RPMI7951 (cell line): ENCODE results near the gene LRP1B. TPM values are rescaled to one million over a fixed set of nuclear protein-coding genes. Genes with fewer than 3 reads are reported as not detected.

ENCODE experiments used
- DNase-seq: peaks from one replicate; pipeline ENCODE4 v3.0.0-alpha.2; 2012; ENCODE audit warnings: low read depth
- total RNA-seq: library from RNA; depleted of rRNA; stranded (reverse); fragments of >200 nt; shearing (Covaris generic); gene quantifications from 2 replicates; pipeline ENCODE4 v1.2.3, GENCODE V29; 2014

Gene LRP1B
- total RNA-seq, 1 experiment from 2014 or later, result not detected

DNA sequence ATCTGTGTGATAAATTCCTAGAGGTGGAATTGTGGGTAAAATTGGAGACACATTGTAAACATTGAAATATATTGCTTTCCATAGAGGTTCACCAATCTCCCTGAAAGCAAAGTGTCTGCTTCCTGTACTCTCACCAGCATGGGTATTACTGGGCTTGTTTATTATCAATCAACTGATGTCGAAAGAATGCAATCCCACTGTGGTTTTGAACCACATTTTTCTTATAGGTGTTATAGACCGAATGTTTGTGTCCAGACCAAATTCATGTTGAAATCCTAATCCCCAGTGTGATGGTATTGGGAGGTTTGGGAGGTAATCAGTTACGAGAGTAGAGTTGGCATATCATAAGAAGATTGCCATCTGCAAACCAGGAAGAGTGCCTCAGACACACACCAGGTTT lies 1212.4 kb downstream of the LRP1B start:
- DNase-seq, result no peak

DNA sequence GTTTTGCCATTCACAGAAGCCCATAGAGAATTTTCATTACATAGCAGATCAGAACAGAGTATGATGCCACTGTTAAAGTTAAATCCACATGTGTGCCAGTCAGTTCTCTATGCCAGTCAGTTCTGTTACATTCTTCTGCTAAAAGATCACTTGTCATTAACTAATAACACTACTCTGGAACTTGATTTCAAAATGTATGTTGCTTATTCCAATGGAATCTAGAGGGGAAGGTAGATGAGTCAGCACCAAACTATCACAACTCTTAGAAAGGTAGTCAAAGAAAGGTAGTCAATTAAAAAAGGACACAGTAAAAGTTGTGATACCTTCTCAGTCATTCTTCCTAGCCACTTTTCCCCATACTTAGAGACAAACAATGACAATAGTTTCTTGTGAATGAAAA lies 1214.4 kb downstream of the LRP1B start:
- no peak for DNase-seq

DNA sequence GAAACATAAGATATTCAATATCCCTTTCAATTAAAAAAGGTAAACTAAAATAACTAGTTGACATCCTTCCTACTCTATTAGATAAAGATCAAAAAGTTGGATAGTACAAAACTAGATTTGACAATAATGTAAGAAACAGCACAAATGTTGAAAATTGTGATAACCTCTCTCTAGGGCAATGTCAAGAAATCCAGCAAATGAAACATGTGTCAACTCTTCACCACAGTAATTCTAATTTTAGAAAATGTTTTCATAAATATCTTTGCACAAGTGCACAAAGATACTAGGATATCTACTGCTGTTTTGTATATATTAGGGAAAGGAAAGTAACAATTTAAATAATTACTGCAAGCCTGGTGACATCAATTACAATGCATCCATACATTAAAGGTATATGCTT lies 1220.1 kb downstream of the LRP1B start:
- DNase-seq, result no peak

DNA sequence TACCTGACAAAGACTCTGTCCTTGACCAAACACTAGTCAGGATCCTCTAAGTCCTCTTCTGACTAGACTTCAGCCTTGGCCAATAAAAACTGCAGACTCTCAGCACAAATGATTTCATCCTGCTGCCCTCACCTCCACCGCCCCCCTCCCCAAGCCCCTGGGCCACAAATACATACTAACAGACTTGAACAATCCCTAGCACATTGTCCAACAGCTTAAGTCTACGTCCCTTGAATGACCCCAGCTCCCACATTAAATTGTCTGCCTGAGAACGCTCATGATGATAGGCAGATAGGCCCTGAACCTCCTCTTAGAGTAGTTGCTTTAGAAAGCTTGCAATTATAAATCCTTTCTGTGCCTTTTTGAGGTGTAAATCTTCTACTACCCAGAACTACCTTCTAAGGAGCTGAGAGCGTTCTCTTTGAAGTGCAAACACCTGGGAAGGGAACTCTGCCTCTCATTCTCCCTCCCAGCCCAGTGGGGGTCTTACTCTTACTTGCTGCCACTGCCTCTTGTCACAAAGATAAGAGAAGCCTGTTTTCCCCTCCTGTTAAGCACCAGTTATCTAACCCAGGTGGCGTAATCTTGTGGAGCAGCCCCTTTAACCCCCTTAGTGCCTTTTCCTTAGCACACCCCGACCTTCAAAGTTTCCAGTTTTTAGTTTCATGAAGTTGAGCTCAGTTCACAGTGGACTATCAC lies 1225.6 kb downstream of the LRP1B start:
- DNase-seq, result no peak

DNA sequence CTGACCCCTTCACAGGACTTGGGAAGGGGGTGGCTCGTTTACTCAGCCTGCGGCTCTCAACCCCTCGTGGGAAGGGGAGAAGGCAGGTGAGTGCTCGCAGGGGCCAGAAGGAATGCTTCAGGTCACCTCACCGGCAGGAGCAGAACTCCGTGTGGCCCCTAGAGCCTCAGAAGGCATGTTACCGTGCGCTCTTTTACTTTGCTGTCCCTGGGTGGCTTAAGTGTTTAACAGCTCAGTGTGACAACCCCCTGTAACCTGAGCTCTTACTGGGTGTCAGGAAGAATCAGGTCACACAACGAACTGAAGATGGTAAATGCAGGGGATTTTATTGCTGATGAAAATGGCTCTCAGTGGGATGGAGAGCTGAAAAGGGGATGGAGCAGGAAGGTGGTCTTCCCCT lies 1235.4 kb downstream of the LRP1B start:
- DNase-seq, result no peak

DNA sequence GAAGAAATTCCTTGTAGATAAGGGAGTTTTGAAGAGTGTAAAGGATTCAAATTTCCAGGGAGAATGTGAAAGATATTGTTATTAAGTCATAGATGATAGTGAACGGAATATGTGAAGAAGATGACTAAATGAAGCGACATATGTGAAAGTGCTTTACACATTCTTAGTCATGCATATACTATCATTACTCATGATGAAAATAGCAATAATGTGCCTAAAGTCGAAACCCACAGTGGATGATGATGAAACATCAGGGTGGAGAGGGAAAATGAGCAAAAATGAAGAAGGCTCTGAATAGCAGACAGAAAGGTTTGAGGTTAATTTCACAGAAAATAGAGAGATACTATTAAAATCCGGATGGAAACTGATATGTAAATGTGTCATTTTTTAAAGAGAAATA lies 1237.1 kb downstream of the LRP1B start:
- no peak for DNase-seq

DNA sequence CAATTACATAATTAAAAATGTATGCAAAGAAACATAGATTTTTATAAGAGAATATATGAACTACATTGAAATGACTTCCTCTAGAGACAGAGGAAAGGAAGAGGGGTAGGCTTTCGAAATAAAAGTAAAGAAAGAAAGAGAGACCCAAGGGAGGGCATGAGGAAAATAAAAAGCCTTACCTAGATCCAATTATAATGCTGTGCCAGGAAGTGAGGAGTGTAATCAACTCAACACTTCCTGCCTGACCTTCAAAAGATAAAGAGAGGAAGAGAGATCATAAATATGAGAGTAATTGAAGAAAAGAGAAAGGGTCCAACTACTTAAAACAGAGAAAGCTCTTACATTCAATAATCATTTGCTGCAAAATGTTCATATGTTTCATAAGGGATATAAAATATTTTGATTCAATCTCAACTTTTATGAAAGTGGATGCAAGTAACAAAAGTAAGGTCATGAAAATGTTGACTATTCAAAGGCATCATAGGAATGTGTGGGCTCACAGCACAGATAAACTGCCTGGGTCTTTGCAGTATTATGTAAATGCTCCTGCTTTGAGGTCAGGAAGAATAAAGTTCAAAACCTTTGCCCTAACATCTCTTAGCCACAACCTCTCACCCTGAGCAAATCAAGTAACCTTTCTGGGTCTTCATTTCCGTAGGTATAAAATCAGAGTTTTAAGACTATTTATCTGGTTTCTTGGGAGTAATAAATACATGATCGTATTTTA lies 1237.7 kb downstream of the LRP1B start:
- no peak for DNase-seq

DNA sequence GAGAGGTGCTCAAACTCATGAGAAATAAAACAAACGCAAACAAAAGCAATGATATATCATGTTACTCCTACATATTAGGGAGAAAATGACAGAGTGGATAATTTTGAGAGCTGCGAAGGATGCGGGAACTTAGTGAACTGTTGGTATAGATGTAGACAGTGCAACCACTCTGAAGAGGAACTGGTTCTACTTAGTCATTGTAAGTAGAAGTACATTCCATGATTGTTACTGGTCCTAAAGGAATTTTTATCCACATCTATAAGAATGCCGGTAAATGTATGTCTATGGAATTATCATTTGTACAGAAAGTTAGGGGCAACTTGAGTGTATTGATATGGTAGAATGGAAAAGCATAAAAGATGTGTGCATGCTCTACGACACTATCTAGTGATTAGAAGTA lies 1238.4 kb downstream of the LRP1B start:
- no peak for DNase-seq

DNA sequence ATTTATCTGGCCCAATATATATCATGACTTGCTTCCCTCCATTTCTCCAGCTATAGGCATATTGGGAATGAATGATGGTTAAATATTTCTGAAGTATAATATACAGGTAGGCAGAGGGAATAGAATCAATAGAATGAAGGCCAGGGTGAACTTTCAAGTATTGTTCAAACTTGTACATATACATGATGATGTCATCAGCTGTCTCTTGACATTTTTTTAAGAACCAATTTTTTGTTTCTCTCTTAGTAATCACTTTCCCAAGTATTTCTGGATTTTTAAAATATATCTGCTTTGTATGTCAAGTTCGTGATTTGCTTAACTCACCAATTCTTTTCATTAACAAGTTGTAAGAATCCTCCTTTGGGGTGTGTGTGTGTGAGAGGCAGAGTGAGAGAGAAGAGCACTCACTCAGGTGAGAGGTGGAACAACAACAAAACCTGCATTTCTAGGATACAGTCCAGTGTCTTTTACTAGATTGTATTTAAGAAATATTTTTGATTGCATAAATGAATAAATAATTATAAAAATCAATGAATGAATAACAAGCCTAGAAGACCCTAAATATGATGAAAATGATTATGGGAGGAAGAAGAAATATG lies 1239.1 kb downstream of the LRP1B start:
- DNase-seq, result no peak

DNA sequence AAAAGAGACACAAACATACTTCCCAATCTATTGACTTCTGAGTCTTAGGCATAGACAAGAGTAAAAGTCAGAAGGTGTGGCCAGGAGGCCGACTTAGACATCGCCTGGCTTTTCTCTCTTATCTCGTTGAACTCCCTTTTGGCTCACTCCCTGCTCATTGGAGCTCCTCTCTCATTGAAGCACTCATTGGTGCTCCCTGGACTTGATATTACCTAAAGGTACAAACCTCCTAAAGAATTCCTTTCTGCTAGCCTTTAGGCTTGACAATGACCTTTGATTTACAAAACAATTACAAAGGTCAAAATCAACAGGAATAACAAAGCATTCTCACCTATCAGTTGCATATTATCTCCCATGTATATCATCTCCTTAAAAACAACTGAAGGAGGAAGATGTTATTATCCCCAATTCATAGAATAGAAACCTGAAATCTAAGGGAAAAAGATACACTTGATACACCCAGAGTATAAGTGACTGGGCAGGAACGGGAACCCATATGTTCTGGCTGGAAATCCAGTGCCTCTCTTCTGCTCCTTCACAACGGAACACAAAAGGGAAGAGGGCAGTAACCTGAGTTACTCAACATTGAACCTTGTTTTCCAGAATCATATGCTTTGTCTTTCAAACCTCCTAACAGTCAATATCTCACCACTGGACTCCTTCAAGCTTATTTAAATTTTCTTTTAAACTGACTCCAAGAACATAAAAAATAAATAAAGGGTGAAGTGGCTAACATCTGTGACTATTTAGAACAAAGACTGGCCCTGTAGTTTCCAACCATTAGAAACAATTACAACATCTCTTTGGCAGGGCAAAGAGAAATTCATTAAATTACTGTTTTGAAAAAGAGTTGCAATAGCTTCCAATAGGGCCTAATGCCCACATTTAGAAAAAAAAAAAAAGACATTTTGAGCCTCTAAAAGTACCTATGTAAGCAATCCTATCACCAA lies 1247.9 kb downstream of the LRP1B start:
- DNase-seq, result no peak

DNA sequence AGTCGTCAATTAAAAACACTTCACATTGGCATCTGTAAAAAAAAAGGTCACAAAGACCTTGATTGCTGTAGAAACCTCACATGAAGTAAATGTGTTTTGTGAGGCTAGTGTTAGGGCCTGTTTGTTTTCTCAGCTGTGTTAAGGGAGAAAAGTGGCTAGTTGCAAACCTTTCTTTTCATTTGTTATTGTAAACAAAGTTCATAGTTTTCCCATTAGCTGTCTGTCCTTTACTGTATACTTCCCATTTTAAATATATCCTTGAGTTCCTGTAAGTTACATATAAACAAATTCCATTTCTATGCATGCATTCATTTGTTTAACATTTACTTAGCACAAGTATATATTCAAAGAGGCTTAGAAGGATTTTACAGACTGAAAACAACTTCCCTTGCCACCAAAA lies 1250.2 kb downstream of the LRP1B start:
- DNase-seq, result no peak

DNA sequence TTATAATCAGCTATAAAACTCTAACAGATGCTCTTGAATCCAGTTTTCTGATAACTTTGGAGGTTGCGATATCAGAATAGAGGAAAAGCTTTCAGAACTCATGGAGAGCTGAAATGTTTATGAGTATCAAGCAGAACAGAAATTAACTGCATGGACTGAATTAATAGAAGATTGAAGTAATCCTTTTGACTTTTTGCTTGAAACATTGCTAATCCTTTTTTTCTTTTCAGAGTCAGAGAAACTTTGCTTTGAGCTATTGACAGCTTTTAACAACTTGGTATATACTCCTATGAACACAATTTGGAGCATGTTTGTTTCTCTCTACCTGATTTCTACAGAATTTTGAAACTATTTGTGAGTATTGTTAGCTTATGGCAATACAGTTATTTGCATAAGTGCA lies 1254.8 kb downstream of the LRP1B start:
- no peak for DNase-seq

DNA sequence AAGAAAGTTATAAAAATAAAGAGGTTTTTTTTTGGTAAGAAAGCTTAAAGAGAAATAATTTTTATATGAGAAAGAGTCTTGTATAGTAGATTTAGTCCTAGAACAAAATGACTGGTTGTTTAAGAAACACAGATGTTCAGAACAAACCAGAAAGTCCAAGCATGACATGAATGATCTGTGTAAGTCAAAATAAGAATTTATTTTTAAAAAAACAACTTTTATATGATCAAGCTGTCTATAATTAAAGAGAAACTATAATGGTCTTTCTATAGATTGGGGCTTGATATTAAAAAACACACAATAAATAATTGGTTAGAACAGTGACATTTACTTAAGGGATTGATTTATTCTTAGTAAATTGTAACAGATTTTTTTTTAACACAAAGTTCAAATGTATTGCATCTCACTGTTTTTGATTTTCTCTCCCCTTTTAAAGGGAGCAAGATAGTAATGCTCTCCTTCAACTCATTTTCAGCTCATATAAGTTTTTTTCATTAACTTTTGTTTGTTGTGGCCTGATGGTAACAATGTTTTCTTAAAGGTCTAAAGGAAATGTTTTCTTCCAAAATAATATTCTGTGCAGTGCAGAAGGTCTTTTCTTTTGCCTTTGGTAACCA lies 1256.8 kb downstream of the LRP1B start:
- DNase-seq, result no peak

DNA sequence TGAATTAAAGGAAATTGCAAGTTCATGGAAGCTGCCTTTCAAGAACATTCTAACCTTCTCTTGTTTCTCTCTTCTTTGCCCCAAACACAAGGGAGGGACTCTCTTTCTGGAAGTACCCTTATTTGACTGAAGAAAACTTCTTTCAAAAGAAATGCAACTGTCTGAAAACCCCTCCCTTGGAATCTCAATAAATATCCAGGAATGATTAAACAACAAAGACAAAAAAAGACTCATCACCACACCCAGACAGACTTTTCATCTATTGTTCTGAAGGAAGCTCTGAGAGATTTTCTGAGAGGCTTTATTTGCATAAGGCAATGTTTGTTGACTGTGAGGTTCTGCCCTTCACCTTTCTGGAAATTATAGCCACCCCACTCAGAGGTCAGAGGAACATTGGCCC lies 1260.9 kb downstream of the LRP1B start:
- DNase-seq, result no peak

DNA sequence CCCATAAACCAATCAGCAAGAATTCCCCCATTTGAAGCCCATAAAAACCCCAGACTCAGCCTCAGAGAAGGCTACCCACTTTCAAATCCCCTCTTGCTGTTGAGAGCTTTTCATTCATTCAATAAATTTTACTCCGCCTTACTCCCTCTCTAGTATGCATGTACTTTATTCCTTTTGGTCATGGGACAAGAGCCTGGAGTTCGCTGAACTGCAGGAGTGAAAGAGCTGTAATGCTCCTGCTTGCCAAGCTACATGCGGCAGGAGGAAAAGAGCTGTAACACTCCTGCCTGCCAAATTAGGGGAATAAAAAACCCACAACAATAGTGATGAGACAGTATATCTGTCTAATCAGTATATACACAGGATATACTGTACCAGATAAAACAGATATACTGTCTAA lies 1261.7 kb downstream of the LRP1B start:
- no peak for DNase-seq

DNA sequence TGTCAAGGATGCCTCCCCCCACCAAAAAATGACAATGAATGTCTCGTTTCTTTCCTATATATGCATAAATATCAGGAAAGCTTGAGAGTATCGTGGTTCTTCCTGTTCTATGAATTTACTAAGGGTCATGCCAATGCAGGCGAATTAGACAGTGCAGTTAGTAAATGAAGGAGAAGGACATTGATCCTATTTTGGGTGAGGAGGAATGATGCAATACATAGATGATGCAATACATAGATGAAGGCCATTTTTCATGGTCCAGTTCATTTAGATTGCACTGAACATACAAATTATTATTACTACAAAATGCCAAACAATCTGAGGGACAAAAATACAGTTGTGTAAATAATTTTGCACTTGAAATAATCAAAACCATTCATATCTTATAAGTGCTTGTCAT lies 1265.0 kb downstream of the LRP1B start:
- DNase-seq, result no peak

DNA sequence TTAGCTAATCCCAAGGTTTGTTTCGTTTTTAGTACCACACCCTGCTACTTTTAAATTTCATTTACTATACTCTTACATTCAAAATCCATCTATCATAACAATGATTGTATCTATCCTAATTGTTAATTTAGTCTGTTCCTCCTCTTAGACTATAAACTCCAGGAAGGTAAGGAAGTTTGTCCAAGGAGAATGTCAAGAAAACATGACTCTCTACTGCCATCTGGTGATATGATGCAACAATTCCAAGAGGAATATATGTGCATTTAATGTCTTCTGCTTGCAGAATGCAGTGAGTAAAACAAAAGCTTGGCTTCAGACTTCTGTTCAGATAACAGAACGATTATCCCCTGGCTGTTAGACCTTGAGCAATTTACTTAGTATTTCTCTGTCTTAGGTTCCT lies 1267.1 kb downstream of the LRP1B start:
- peak; percentile 26 for DNase-seq

DNA sequence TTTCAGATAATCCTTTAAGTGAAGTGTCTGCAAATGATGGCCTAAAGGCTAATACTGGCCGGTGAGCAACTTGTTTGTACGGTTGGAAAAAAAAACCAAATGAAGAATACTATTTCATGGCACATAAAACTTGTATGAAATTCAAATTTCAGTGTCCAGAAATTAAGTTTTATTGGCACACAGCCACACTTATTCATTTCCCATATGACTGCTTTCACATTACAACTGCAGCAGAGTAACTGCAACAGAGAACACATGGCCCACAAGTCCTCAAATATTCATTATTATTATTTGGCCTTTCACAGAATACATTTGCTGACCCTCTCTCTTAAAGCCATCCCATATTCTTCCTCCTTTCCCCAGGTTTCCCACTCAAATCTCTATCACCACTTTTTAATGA lies 1268.6 kb downstream of the LRP1B start:
- no peak for DNase-seq

DNA sequence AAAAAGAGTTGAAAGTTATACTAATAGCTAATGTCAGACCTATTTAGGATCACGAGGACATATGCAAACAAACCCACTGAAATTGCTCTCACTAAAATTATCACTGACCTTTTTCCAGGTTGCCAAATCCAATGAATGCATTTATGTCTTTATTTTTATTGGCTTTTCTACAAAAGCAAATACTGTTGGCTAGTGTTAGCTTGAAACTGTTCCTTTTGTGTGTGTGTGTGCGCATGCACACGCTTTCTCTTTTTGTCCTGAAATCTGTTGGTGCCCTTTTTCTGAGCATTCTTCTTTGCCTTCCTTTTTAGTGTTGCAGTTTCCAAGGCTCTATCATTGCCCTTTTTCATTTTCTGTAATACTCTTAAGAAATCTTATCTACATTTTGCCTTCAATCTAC lies 1269.2 kb downstream of the LRP1B start:
- no peak for DNase-seq

DNA sequence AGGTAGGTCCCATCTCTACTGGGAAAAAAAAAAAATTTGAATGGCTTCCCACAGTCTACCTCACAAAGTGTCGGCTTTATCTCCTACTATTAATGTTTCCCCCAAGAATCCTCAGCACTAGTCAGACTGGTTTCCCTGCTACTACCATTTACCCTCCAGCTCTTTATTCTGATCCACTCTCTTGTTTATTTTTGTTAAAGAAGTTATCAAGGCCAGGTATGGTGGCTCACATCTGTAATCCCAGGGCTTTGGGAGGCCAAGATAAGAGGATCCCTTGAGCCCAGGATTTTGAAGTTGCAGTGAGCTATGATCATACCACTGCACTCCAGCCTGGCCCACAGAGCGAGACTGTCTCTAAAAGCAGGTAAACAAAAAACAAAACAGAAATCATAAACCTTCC lies 1275.3 kb downstream of the LRP1B start:
- DNase-seq, result no peak

DNA sequence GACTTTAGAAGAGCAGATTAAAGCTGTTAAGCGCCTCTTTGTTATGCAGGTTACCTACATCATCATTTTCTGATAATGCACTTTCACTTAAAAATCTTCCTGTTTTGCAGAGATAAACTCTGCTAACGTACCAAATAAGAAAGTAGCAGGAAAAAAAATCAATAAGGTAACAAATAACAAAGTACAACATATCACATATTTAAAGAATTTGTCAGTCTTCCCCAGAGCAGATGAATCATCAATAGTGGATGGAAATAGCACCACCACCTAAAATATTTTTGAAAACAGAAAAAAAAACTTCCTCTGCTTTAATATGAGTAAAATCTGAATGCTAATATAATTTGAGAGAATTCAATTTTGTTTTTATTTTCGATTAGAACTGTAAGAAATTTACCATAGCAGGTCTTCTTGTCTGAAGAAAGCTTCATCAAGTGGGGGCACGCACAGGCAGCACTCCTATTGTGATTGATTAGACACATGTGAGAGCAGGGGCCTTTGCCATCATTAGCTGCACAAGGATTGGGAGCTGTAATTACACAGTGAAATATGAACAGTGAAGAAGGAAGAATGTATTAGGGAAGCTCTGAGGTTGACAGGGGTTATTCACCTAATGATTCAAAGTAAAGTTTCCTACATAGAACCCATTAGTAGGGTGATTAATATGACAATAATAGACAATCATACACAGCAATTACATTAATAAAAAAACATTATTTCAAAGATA lies 1279.4 kb downstream of the LRP1B start:
- no peak for DNase-seq
